Panc1 (cell line): ENCODE measurements around the gene CDH16. TPM values are rescaled to one million over a fixed set of nuclear protein-coding genes. Genes with fewer than 3 reads are reported as not detected.
A peak's percentile ranks its signal among the peaks of the same experiment; 100 is the strongest.

Experiments used
- ATAC-seq: fragments of 200-7000 bp; cut with Tn5 transposase; 2 replicates; pipeline ENCODE4 v1.9.1; 2020; ENCODE audit warnings: mild to moderate bottlenecking, moderate library complexity
- BruUV-seq: library from RNA; stranded (reverse); fragments of 400-500 nt; replicated peaks from 2 replicates; lab custom pipeline; 2021; lab: Mats Ljungman, UMichigan
- CTCF ChIA-PET: fragments of 300-600 bp; sonication (Branson Sonifier 250); formaldehyde crosslinking; loops from one replicate; lab custom pipeline; 2022; ENCODE audit warnings: antibody characterized with exemption; lab: Charles Lee
- POLR2A ChIA-PET: fragments of 300-600 bp; sonication (Branson Sonifier 250); formaldehyde crosslinking; loops from one replicate; lab custom pipeline; 2022; ENCODE audit warnings: antibody characterized with exemption; lab: Charles Lee
- DNase-seq: peaks from one replicate; pipeline ENCODE4 v3.0.0-alpha.2; 2010; ENCODE audit warnings: low read depth, low spot score
- H3K27ac ChIP-seq: 2 replicates; pipeline ENCODE4 v1.5.1; 2011; ENCODE audit warnings: mild to moderate bottlenecking, low read length, inconsistent platforms
- H3K27me3 ChIP-seq: fragments of 200-500 bp; sonication (Bioruptor generic); 2 replicates; pipeline ENCODE4 v1.6.0; 2014; ENCODE audit warnings: low read length, inconsistent platforms; ENCODE audit not compliant: control insufficient read depth, insufficient read depth
- H3K36me3 ChIP-seq: fragments of 200-500 bp; sonication (Bioruptor generic); 2 replicates; pipeline ENCODE4 v1.5.1; 2014; ENCODE audit warnings: inconsistent platforms, mild to moderate bottlenecking, low read length, moderate library complexity; ENCODE audit not compliant: control insufficient read depth, insufficient read depth
- H3K4me1 ChIP-seq: 2 replicates; pipeline ENCODE4 v1.5.1; 2011; ENCODE audit warnings: inconsistent platforms, mild to moderate bottlenecking, low read length, moderate library complexity; ENCODE audit not compliant: control insufficient read depth, insufficient read depth
- H3K4me3 ChIP-seq, 2 experiments: 2 replicates each; pipeline ENCODE4 v1.5.1; 2011 to 2012; ENCODE audit warnings: low read depth in 2 of 2, low read length in 2 of 2, mild to moderate bottlenecking in 2 of 2, inconsistent platforms in 1 of 2, moderate library complexity in 1 of 2
- H3K9me3 ChIP-seq: fragments of 200-500 bp; sonication (Bioruptor generic); 2 replicates; pipeline ENCODE4 v1.5.1; 2014; ENCODE audit warnings: low read depth, mild to moderate bottlenecking, inconsistent platforms, low read length, moderate library complexity; ENCODE audit not compliant: control insufficient read depth, insufficient read depth
- CTCF ChIP-seq: fragments of 450-650 bp; IDR thresholded peaks from 2 replicates; pipeline ENCODE4 v1.5.1; 2017; ENCODE audit warnings: mild to moderate bottlenecking
- POLR2AphosphoS5 ChIP-seq: IDR thresholded peaks from 2 replicates; pipeline ENCODE4 v1.6.1; 2012; ENCODE audit warnings: mild to moderate bottlenecking, low read depth, low read length, moderate library complexity
- REST ChIP-seq, 2 experiments: IDR thresholded peaks; 2 replicates each; pipeline ENCODE4 v1.6.1; 2011 to 2012; ENCODE audit warnings: low read depth in 2 of 2, control low read depth in 1 of 2, low read length in 1 of 2, mild to moderate bottlenecking in 1 of 2, moderate library complexity in 1 of 2; ENCODE audit not compliant: insufficient read depth in 1 of 2
- SIN3A ChIP-seq: IDR thresholded peaks from 2 replicates; pipeline ENCODE4 v1.6.1; 2012; ENCODE audit warnings: low read depth, mild to moderate bottlenecking, low read length, moderate library complexity, borderline replicate concordance; ENCODE audit not compliant: insufficient read depth
- TCF7L2 ChIP-seq: IDR thresholded peaks from 2 replicates; pipeline ENCODE4 v1.6.1; 2011; ENCODE audit warnings: mild to moderate bottlenecking, low read depth, low read length, inconsistent platforms
- in situ Hi-C: cut with HindIII; loops from 2 replicates; pipeline ENCODE4 v1.10.0; 2016; ENCODE audit warnings: low sequenced_read_pairs, low pct_unique_long_range_greater_than_20kb
- intact Hi-C: fragments of 100-400 bp; cut with micrococcal nuclease; formaldehyde crosslinking; loops from one replicate; pipeline ENCODE4 v1.10.0; 2022; ENCODE audit not compliant: unreplicated experiment
- total RNA-seq: library from RNA; stranded (reverse); gene quantifications from one replicate; pipeline ENCODE4 v1.2.1, GENCODE V29; 2021; ENCODE audit not compliant: unreplicated experiment

The CDH16 gene
- total RNA-seq, 1 experiment from 2014 or later, result not detected

GRCh38 chr16:66925322-66925840 lies 6.7 kb upstream of the CDH16 start, which contains the start of gene RRAD:
Gene RRAD, minus strand, starts transcription at chr16:66925535. Its CDS starts 356 bp downstream, at chr16:66925179.
- peak within 1 kb of the TSS; percentile 37 to 46 for H3K4me3 ChIP-seq
- intact Hi-C loops (no loop called here), in situ Hi-C loops (no loop called here)
- H3K36me3 ChIP-seq, result no peaks in the 10 kb centered on the region
- BruUV-seq, result no TSS peak
- DNase-seq (no peak), ATAC-seq (peak; percentile 35)
- ChIA-PET POLR2A (no interaction called here), CTCF (no interaction called here)
- H3K4me1 ChIP-seq, result peaks cover 6% of the 10 kb centered on the region; the same call in 1 of the 2 replicates
- H3K9me3 ChIP-seq, result no peaks in the 10 kb centered on the region
- TF ChIP-seq TCF7L2 (no peak), REST (IDR thresholded peaks at IDR 0.05; ENCODE audit: insufficient read depth in 1 of 2, low read depth in 2 of 2, low read length in 1 of 2) (no peak), CTCF (no peak), POLR2AphosphoS5 (no peak), SIN3A (no peak)
- H3K27me3 ChIP-seq, result no peaks in the 10 kb centered on the region
- H3K27ac ChIP-seq, result no peak within 1 kb of the TSS

- CTCF ChIA-PET, result no interaction called here
- no peak overlapping the region for H3K27ac ChIP-seq
- peak; percentile 65 for ATAC-seq
Observed at GRCh38 chr16:66924527-66925321, 6.0 kb upstream of the CDH16 start.

More at GRCh38 chr16:66924527-66925321, 6.0 kb upstream of the CDH16 start:
- in situ Hi-C loops, result no loop called here
- H3K36me3 ChIP-seq, result no peaks in the 10 kb centered on the region
- intact Hi-C loops, result no loop called here
- H3K27me3 ChIP-seq, result no peaks in the 10 kb centered on the region
- BruUV-seq, result no TSS peak
- peaks cover 6% of the 10 kb centered on the region; the same call in 1 of the 2 replicates for H3K4me1 ChIP-seq
- POLR2A ChIA-PET, result no interaction called here
- no peaks in the 10 kb centered on the region for H3K9me3 ChIP-seq
- peak overlapping the region; percentile 37 to 46 for H3K4me3 ChIP-seq
- no peak for DNase-seq
- no peak for TF ChIP-seq SIN3A
- TF ChIP-seq TCF7L2, result no peak
- TF ChIP-seq CTCF, result peak; percentile 77
- TF ChIP-seq REST (IDR thresholded peaks at IDR 0.05; ENCODE audit: insufficient read depth in 1 of 2, low read depth in 2 of 2, low read length in 1 of 2), result no peak
- TF ChIP-seq POLR2AphosphoS5, result no peak
